Cardiac muscle cell (in vitro differentiated cells and primary cell): ENCODE data around the gene MBD5. TPM values are rescaled to one million over a fixed set of nuclear protein-coding genes. Genes with fewer than 3 reads are reported as not detected.

Experiments
- DNase-seq, 2 donors: peaks; one replicate each; pipeline versions ENCODE4 v3.0.0 to v3.0.0-alpha.2; 2010 to 2017; ENCODE audit warnings: low read depth in 1 of 2, low spot score in 1 of 2
- H3K27ac ChIP-seq: fragments of 200-600 bp; sonication (generic); 2 replicates; pipeline ENCODE4 v1.5.1; 2016
- H3K27me3 ChIP-seq: fragments of 200-600 bp; sonication (generic); 2 replicates; pipeline ENCODE4 v1.6.0; 2016; ENCODE audit warnings: control low read depth
- H3K36me3 ChIP-seq: fragments of 200-600 bp; sonication (generic); 2 replicates; pipeline ENCODE4 v1.5.1; 2016; ENCODE audit warnings: control low read depth
- H3K4me1 ChIP-seq: fragments of 200-600 bp; sonication (generic); 2 replicates; pipeline ENCODE4 v1.8.1; 2017; ENCODE audit warnings: low read depth, mild to moderate bottlenecking, mixed run types
- H3K4me3 ChIP-seq: fragments of 200-600 bp; sonication (generic); 2 replicates; pipeline ENCODE4 v1.5.1; 2016; ENCODE audit warnings: mild to moderate bottlenecking
- H3K9me3 ChIP-seq: fragments of 200-600 bp; sonication (generic); 2 replicates; pipeline ENCODE4 v1.5.1; 2017; ENCODE audit warnings: low read depth, mild to moderate bottlenecking, control low read depth
- polyA plus RNA-seq: library from polyadenylated mRNA; unstranded; fragments of >200 nt; fragmentation: Nextera tagmentation; extraction: Ambion mirVana; gene quantifications from 2 replicates; pipeline ENCODE4 v1.2.1, GENCODE V29; 2016
- total RNA-seq: library from RNA; depleted of rRNA; stranded (reverse); fragments of >200 nt; gene quantifications from 2 replicates; pipeline ENCODE4 v1.2.3, GENCODE V29; 2016
- TF ChIP-seq, protein P1 (sequence below): IDR thresholded peaks from 2 replicates; pipeline ENCODE4 v1.5.1; 2012; ENCODE audit warnings: low read depth, mild to moderate bottlenecking, low read length

Gene MBD5
- total and polyA plus RNA-seq, 2 experiments from 2014 or later = 44.5 to 45.6 TPM

DNA sequence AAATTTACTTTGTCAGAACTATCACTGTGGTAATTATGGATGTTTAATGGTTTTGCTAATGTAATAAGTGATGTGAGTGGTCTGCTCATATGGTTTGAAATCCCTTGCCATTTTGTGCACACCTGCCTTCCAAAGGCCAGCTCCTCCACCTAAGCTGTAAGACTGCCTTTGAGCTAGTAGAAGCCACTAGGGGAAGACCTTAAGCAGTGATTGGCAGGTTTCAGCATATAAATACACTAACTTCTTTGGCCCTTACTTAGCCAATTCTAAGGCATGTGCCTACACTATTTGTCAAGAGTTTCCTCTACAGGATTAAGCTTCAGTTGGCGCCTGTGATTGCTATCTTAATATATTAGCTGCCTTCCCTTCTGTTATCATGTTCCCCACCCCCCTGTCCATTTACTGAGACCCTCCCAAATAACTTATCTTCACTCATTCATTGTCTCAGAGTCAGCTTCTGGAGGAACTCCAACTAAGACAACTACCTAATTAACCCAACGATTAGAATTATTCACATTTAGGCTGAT, 141.1 kb downstream of the MBD5 start:
- Histone ChIP-seq H3K4me1 (no peaks in the 10 kb centered on the region), H3K4me3 (no peak overlapping the region), H3K36me3 (no peaks in the 10 kb centered on the region), H3K27ac (no peak overlapping the region), H3K27me3 (no peaks in the 10 kb centered on the region), H3K9me3 (no peaks in the 10 kb centered on the region)
- no peak for DNase-seq
- TF ChIP-seq, protein P1, sequence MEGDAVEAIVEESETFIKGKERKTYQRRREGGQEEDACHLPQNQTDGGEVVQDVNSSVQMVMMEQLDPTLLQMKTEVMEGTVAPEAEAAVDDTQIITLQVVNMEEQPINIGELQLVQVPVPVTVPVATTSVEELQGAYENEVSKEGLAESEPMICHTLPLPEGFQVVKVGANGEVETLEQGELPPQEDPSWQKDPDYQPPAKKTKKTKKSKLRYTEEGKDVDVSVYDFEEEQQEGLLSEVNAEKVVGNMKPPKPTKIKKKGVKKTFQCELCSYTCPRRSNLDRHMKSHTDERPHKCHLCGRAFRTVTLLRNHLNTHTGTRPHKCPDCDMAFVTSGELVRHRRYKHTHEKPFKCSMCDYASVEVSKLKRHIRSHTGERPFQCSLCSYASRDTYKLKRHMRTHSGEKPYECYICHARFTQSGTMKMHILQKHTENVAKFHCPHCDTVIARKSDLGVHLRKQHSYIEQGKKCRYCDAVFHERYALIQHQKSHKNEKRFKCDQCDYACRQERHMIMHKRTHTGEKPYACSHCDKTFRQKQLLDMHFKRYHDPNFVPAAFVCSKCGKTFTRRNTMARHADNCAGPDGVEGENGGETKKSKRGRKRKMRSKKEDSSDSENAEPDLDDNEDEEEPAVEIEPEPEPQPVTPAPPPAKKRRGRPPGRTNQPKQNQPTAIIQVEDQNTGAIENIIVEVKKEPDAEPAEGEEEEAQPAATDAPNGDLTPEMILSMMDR = no peak

- no peaks in the 10 kb centered on the region for H3K36me3 ChIP-seq
- no peak overlapping the region for H3K27ac ChIP-seq
- no peaks in the 10 kb centered on the region for H3K27me3 ChIP-seq
- DNase-seq = no peak
- TF ChIP-seq, protein P1 = no peak
- no peak overlapping the region for H3K4me3 ChIP-seq
- no peaks in the 10 kb centered on the region for H3K9me3 ChIP-seq
- H3K4me1 ChIP-seq = no peaks in the 10 kb centered on the region
These were observed 142.0 kb downstream of the MBD5 start for GRCh38 chr2:148162871-148163270.

- Histone ChIP-seq H3K27me3 (no peaks in the 10 kb centered on the region), H3K4me3 (no peak overlapping the region), H3K27ac (no peak overlapping the region), H3K36me3 (no peaks in the 10 kb centered on the region), H3K4me1 (no peaks in the 10 kb centered on the region), H3K9me3 (no peaks in the 10 kb centered on the region)
- TF ChIP-seq, protein P1 = no peak
- DNase-seq = no peak
These were observed 145.1 kb downstream of the MBD5 start for GRCh38 chr2:148165975-148166374.

GRCh38 chr2:148167241-148167766, 146.4 kb downstream of the MBD5 start:
- H3K4me1 ChIP-seq = no peaks in the 10 kb centered on the region
- no peaks in the 10 kb centered on the region for H3K9me3 ChIP-seq
- H3K36me3 ChIP-seq = no peaks in the 10 kb centered on the region
- DNase-seq = no peak
- TF ChIP-seq, protein P1 = no peak
- no peaks in the 10 kb centered on the region for H3K27me3 ChIP-seq
- H3K27ac ChIP-seq = no peak overlapping the region
- H3K4me3 ChIP-seq = no peak overlapping the region

- TF ChIP-seq, protein P1 = no peak
- H3K4me3 ChIP-seq = no peak overlapping the region
- H3K36me3 ChIP-seq = no peaks in the 10 kb centered on the region
- H3K4me1 ChIP-seq = no peaks in the 10 kb centered on the region
- no peak for DNase-seq
- H3K27ac ChIP-seq = no peak overlapping the region
- no peaks in the 10 kb centered on the region for H3K27me3 ChIP-seq
- no peaks in the 10 kb centered on the region for H3K9me3 ChIP-seq
These were observed 147.0 kb downstream of the MBD5 start for GRCh38 chr2:148167855-148168254.
